Peyer's patch (tissue), 4 donors: Measurements from ENCODE around the gene EFCAB5. TPM values are rescaled to one million over a fixed set of nuclear protein-coding genes. Genes with fewer than 3 reads are reported as not detected.
"Not testable (repeated sequence)": the region's sequence is repeated elsewhere in the genome, so short reads cannot be mapped to it uniquely, and the experiment has no call there.

Experiments
- DNase-seq, 3 donors: peaks; one replicate each; pipeline ENCODE4 v3.0.0-alpha.2; 2017 to 2019
- H3K27ac ChIP-seq, 4 donors: fragments of 200-600 bp; sonication (generic); one replicate each; pipeline ENCODE4 v1.5.1; 2016 to 2019
- H3K27me3 ChIP-seq, 2 donors: fragments of 200-600 bp; sonication (generic); one replicate each; pipeline ENCODE4 v1.5.1; 2019
- H3K36me3 ChIP-seq, 3 donors: fragments of 200-600 bp; sonication (generic); one replicate each; pipeline ENCODE4 v1.5.1; 2016 to 2019
- H3K4me1 ChIP-seq, 4 donors: fragments of 200-600 bp; sonication (generic); one replicate each; pipeline ENCODE4 v1.5.1; 2016 to 2019
- H3K4me3 ChIP-seq, 4 donors: fragments of 200-600 bp; sonication (generic); 1 replicate in 3 of 4; 2 replicates in 1 of 4; pipeline ENCODE4 v1.5.1; 2016 to 2019; ENCODE audit warnings: mild to moderate bottlenecking in 1 of 4
- H3K9me3 ChIP-seq, 4 donors: fragments of 200-600 bp; sonication (generic); one replicate each; pipeline ENCODE4 v1.5.1; 2016 to 2019; ENCODE audit warnings: mild to moderate bottlenecking in 1 of 4
- POLR2A ChIP-seq, 2 donors: fragments of 450-650 bp; IDR thresholded peaks; one replicate each; pipeline ENCODE4 v1.5.1; 2017; ENCODE audit warnings: antibody characterized with exemption in 2 of 2, mild to moderate bottlenecking in 2 of 2, moderate library complexity in 2 of 2
- total RNA-seq, 4 donors: library from RNA; depleted of rRNA; stranded (reverse); fragments of >200 nt; gene quantifications; one replicate each; pipeline ENCODE4 v1.1.0, GENCODE V29; 2016
- TF ChIP-seq, protein P1 (sequence below), 6 experiments: fragments of 450-650 bp in 4 of 6; fragments of 200-600 bp in 2 of 6; sonication (generic) in 1 of 6; IDR thresholded peaks; one replicate each; pipeline ENCODE4 v1.5.1; 2017 to 2019; ENCODE audit warnings: antibody characterized with exemption in 6 of 6, mild to moderate bottlenecking in 3 of 6, moderate library complexity in 1 of 6

Gene EFCAB5
- total RNA-seq, 4 donors from 2014 or later: 0.53 to 5.8 (median 1.6) TPM

- peaks cover 0 to 18% (median 0%) of the 10 kb centered on the region in 3 donors for H3K36me3 ChIP-seq
- H3K27me3 ChIP-seq: no peaks in the 10 kb centered on the region
- H3K27ac ChIP-seq: peak overlapping the region; percentile 87 to 99 (median 94)
- peaks cover 0 to 18% (median 0%) of the 10 kb centered on the region in 4 donors for H3K4me1 ChIP-seq
- peak overlapping the region; percentile 58 to 86 (median 70) for H3K4me3 ChIP-seq
- TF ChIP-seq POLR2A (IDR thresholded peaks at IDR 0.05): no peak
- TF ChIP-seq, protein P1, sequence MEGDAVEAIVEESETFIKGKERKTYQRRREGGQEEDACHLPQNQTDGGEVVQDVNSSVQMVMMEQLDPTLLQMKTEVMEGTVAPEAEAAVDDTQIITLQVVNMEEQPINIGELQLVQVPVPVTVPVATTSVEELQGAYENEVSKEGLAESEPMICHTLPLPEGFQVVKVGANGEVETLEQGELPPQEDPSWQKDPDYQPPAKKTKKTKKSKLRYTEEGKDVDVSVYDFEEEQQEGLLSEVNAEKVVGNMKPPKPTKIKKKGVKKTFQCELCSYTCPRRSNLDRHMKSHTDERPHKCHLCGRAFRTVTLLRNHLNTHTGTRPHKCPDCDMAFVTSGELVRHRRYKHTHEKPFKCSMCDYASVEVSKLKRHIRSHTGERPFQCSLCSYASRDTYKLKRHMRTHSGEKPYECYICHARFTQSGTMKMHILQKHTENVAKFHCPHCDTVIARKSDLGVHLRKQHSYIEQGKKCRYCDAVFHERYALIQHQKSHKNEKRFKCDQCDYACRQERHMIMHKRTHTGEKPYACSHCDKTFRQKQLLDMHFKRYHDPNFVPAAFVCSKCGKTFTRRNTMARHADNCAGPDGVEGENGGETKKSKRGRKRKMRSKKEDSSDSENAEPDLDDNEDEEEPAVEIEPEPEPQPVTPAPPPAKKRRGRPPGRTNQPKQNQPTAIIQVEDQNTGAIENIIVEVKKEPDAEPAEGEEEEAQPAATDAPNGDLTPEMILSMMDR (IDR thresholded peaks at IDR 0.05): no peak
- no peak for DNase-seq
- no peaks in the 10 kb centered on the region for H3K9me3 ChIP-seq
Measured at GRCh38 chr17:30116345-30116660, 174.9 kb downstream of the EFCAB5 start.

GRCh38 chr17:30116661-30117551 lies 175.5 kb downstream of the EFCAB5 start, which contains the start of gene NSRP1:
Gene NSRP1 (plus strand): TSS chr17:30116816. CDS start chr17:30116844, 28 bp downstream.
- TF ChIP-seq, protein P1 (IDR thresholded peaks at IDR 0.05): no peak
- TF ChIP-seq POLR2A (IDR thresholded peaks at IDR 0.05): peak; percentile 89 to 95

DNA sequence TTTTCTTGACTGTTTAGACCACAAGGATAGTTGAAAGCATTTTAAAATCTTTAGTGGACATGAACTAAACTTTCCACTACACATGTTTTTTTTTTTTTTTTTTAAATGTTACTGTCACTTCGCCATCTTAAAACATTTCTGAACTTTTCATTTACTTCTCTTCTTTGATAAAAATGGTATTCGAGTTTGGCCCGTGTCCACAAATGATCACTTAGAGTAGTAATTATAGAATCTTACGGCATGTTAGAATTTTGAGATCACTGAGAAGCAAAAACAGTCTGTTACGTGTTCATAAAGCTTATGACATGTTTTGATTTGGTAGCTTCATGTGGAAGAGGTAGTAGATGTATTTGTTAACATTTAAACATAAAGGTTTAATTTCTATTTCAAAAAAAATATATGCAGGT lies 176.2 kb downstream of the EFCAB5 start:
- H3K9me3 ChIP-seq: no peaks in the 10 kb centered on the region
- H3K36me3 ChIP-seq: peaks cover 0 to 19% (median 0%) of the 10 kb centered on the region in 3 donors
- peaks cover 0 to 18% (median 0%) of the 10 kb centered on the region in 4 donors for H3K4me1 ChIP-seq
- TF ChIP-seq, protein P1 (IDR thresholded peaks at IDR 0.05): no peak
- TF ChIP-seq POLR2A (IDR thresholded peaks at IDR 0.05): no peak
- H3K27me3 ChIP-seq: no peaks in the 10 kb centered on the region
- peak overlapping the region; percentile 58 to 86 (median 70) for H3K4me3 ChIP-seq
- peak overlapping the region; percentile 87 to 99 (median 94) for H3K27ac ChIP-seq
- DNase-seq: no peak

More at GRCh38 chr17:30116661-30117551, 175.5 kb downstream of the EFCAB5 start, which contains the start of gene NSRP1:
- Histone ChIP-seq H3K27me3 (no peaks in the 10 kb centered on the region), H3K4me1 (peaks cover 0 to 18% (median 0%) of the 10 kb centered on the region in 4 donors), H3K27ac (peak within 1 kb of the TSS; percentile 87 to 99 (median 94)), H3K36me3 (peaks cover 0 to 18% (median 0%) of the 10 kb centered on the region in 3 donors), H3K9me3 (no peaks in the 10 kb centered on the region), H3K4me3 (peak within 1 kb of the TSS; percentile 58 to 86 (median 70))
- DNase-seq: peak; percentile 93 to 98 (median 96)

DNA sequence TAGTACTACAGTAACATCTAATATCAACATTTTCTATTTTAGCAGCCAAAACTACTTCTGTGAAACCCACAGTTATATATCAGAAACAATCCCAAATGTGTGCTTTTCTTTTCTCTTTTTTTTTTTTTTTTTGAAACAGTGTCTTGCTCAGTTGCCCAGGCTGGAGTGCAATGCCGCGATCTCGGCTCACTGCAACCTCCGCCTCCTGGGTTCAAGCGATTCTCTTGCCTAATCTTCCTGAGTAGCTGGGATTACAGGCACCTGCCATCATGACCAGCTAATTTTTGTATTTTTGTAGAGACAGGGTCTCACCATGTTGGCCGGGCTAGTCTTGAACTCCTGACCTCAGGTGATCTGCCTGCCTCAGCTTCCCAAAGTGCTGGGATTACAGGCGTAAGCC lies 177.2 kb downstream of the EFCAB5 start:
- not testable (repeated sequence) for H3K9me3 ChIP-seq
- peaks cover 0 to 25% (median 0%) of the 10 kb centered on the region in 3 donors for H3K36me3 ChIP-seq

DNA sequence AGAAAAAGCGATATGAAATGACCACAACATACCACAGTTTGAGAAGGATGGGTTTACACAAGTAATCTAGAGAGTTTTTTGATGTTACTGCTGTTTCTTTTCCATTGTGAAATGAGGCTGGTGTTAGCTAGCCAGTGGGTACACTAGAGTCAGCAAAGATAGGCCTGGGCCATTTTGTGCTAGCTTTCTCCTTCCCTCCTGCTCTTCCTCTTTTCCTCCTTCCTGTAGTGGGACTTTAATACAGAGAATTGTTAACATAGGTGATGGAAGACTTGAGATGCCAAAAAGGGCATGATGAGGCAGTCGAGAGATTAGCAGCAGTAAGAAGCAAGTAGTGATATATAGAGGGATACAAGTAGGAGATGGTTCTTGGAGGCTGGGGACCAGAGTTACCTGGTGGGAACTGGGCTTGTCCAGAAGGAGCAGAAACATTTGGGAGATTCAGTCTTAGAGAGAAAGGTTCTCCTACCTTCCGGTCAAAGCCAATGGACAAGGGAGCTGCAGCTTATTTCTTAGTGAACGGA lies 182.9 kb downstream of the EFCAB5 start:
- Histone ChIP-seq H3K36me3 (peaks cover 0 to 29% (median 0%) of the 10 kb centered on the region in 3 donors), H3K4me3 (no peak overlapping the region), H3K27me3 (no peaks in the 10 kb centered on the region), H3K4me1 (peaks cover 0 to 3% (median 0%) of the 10 kb centered on the region in 4 donors), H3K9me3 (no peaks in the 10 kb centered on the region), H3K27ac (no peak overlapping the region)
- DNase-seq: no peak
- TF ChIP-seq POLR2A (IDR thresholded peaks at IDR 0.05): no peak
- TF ChIP-seq, protein P1 (IDR thresholded peaks at IDR 0.05): no peak

More for the DNA sequence above, 177.2 kb downstream of the EFCAB5 start:
- not testable (repeated sequence) for H3K4me3 ChIP-seq, H3K27me3 ChIP-seq, DNase-seq, H3K27ac ChIP-seq
- peaks cover 0 to 18% (median 0%) of the 10 kb centered on the region in 4 donors for H3K4me1 ChIP-seq

- Histone ChIP-seq H3K4me1 (no peaks in the 10 kb centered on the region), H3K9me3 (no peaks in the 10 kb centered on the region), H3K36me3 (peaks cover 0 to 14% (median 0%) of the 10 kb centered on the region in 3 donors), H3K27me3 (no peaks in the 10 kb centered on the region), H3K27ac (no peak overlapping the region), H3K4me3 (no peak overlapping the region)
- TF ChIP-seq POLR2A (IDR thresholded peaks at IDR 0.05): no peak
- TF ChIP-seq, protein P1 (IDR thresholded peaks at IDR 0.05): no peak
- DNase-seq: no peak
Measured at GRCh38 chr17:30130121-30130520, 188.7 kb downstream of the EFCAB5 start.
